HL-60/S4 treated with phorbol 12-myristate 13-acetate at 8.2 ng/mL for 4 days and 3 days (cell line): ENCODE data around the gene CCDC175.

Source experiments
- in situ Hi-C: fragments of 300-500 bp; cut with MboI; formaldehyde crosslinking; loops from 2 replicates; pipeline ENCODE4 v1.15.0; 2022; ENCODE audit warnings: low sequenced_read_pairs

The CCDC175 gene

GRCh38 chr14:59483363-59483762 lies 93.2 kb downstream of the CCDC175 start:
- in situ Hi-C loops, result no loop called here

GRCh38 chr14:59482541-59483331 lies 93.9 kb downstream of the CCDC175 start:
- in situ Hi-C loops, result no loop called here

GRCh38 chr14:59481871-59482540 lies 94.6 kb downstream of the CCDC175 start:
- in situ Hi-C loops, result no loop called here

- in situ Hi-C loops, result no loop called here
Measured at GRCh38 chr14:59481407-59481806, 95.2 kb downstream of the CCDC175 start.

- in situ Hi-C loops, result no loop called here
Measured at GRCh38 chr14:59480166-59480565, 96.4 kb downstream of the CCDC175 start.

GRCh38 chr14:59478540-59478939 lies 98.1 kb downstream of the CCDC175 start:
- in situ Hi-C loops, result no loop called here

GRCh38 chr14:59475709-59476108 lies 100.9 kb downstream of the CCDC175 start:
- in situ Hi-C loops, result no loop called here

- in situ Hi-C loops, result no loop called here
Measured at GRCh38 chr14:59474172-59474571, 102.4 kb downstream of the CCDC175 start.

GRCh38 chr14:59465316-59466135 lies 111.1 kb downstream of the CCDC175 start, which contains the start of gene GPR135:
Gene GPR135 (minus strand): TSS chr14:59465380. CDS start chr14:59465226, 154 bp downstream.
- in situ Hi-C loops, result no loop called here

- in situ Hi-C loops, result no loop called here
Measured at GRCh38 chr14:59464486-59465315, 111.9 kb downstream of the CCDC175 start.

- in situ Hi-C loops, result no loop called here
Measured at GRCh38 chr14:59463787-59464485, 112.7 kb downstream of the CCDC175 start.

GRCh38 chr14:59461891-59462290 lies 114.7 kb downstream of the CCDC175 start:
- in situ Hi-C loops, result no loop called here

GRCh38 chr14:59460378-59460777 lies 116.2 kb downstream of the CCDC175 start:
- in situ Hi-C loops, result no loop called here

- in situ Hi-C loops, result no loop called here
Measured at GRCh38 chr14:59458486-59458885, 118.1 kb downstream of the CCDC175 start.

- in situ Hi-C loops, result no loop called here
Measured at GRCh38 chr14:59455411-59455810, 121.2 kb downstream of the CCDC175 start.
